Posterior cingulate gyrus (tissue), 11 donors: ENCODE measurements around the gene CXXC5.

Experiments
- DNase-seq, 10 donors: peaks; one replicate each; pipeline versions ENCODE4 v3.0.0 to v3.0.0-alpha.2; 2020 to 2021; ENCODE audit warnings: mixed read lengths in 3 of 10
- intact Hi-C: fragments of 100-400 bp; cut with DNase I; formaldehyde crosslinking; loops from one replicate; pipeline ENCODE4 v1.15.1; 2023

The CXXC5 gene

DNA sequence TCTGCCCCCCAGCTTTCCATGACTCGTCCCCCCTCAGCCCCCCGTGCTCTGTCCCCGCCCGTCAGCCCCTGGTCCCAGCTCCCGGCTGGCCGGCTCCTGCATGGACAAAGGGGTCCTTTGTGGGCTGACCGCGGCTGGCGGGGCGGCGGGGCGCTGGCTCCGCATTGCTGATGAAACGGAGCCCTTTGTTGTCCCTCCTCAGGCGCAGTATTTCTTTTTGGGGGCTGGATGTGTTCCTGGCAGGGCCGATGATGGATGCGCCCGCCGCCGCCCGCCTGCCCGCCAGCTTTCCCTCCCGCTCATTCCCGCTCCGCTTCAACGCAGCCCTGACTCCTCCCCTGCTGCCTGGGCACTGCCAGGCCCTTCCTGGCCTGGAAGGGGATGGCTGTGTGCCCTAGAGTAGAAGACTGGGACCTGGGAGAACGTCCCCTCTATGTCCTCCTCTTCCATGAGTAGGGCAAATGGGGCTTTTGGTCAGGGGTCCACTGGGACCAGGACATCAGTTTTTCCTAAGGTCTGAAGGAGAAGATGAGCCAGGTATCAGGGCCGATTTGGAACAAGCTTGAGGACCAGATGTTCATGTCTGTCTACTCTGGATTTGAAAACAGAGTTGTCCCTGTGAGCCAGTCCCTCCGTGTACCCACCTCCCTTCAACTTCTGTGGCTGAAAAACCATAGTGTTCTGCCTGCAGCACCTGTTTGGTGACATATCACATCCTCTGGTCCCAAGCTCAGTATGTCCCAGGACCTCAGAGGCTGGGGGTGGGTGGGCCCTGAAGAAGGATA is 29.0 kb downstream of the CXXC5 start:
- intact Hi-C loops: no loop called here
- DNase-seq: peak; percentile 84 to 98 (median 89)

DNA sequence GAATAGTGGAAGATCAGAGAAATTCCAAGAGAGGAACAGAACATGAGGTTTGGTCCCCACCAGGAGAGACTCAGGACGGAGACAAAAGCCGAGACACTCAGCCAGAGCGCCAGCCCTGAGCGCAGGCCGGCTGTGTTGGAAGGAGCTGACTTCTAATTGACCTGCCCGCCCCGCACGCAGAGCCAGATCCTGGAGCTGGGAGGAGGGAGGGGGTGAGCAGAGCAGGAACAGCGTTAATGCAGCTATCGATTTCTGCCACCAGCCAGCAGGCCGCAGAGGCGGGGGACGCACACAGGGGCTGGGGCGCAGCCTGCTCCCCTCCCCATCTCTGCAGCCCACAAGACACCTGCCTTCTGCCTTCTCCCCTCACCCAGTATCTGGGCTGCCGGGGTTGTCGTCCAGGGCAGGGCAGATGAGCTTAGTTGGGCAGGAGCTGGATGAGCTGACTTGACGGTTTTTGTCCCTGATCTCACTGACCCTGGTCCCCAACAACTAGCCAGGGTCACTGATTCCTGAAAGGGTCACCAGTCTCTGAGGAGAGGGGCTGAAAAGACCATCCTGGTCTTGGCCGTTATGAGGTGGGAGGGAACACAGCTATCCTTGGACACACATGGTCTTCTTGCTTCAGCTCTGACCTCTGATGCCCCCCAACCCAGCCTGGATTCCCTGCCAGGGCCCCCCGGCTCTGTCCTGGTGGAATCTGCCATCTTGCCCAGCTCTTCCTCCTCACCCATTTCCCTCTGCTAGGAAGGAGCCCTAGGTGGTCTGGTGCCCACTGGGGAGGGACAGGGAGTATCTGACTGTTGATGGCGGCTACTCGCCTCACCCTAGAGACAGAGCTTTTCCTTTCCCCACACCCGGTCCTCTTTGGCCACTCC is 29.8 kb downstream of the CXXC5 start:
- DNase-seq: no peak
- intact Hi-C loops: no loop called here

DNA sequence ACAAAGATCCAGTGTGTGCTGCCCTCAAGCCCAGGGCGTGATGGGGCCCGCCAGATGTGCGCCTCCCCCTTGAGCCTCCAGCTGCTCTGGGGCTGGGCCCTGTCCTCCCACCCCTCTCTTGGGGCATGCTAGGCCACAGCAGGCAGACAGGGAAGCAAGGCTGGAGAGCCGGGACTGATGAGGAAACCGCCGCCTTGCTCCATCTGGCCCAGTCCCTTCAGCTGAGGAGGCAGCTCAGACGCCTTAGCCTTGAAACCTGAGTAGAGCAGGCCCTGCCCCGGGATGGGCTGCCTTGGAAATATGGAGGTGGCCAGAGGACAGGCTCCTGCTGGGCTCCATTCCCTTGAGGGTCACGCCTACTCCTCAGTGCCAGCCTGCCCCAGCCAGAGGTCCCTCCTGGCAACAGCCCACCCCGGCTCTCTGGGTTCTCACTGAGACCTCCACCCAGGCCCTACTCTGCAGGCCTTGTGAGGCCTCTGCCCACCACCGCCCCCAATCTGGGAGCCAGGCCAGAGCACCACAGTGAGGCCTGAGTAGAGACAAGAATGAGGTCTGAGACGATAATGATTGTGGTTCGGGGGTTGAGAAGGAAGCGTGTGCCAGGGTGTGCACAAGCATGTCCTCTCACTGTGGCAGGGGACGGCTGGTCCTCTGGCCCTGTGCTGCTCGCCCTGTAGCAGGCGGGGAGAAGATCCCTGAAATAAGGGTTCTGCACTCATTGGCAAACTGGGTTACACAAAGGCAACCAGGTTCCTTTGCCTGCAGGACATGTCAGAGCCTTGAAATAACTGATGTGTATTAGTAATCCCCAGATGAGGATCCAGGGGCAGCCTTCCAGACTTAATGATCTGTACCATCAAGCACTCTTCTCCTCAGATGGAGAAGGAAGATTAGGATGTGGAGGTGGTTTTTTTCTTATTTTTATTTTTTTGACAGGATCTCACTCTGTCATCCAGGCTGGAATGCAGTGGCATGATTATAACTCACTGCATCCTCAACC is 30.9 kb downstream of the CXXC5 start:
- peak in 4 of 10 donors; percentile 63 to 94 (median 76) for DNase-seq
- intact Hi-C loops: no loop called here

DNA sequence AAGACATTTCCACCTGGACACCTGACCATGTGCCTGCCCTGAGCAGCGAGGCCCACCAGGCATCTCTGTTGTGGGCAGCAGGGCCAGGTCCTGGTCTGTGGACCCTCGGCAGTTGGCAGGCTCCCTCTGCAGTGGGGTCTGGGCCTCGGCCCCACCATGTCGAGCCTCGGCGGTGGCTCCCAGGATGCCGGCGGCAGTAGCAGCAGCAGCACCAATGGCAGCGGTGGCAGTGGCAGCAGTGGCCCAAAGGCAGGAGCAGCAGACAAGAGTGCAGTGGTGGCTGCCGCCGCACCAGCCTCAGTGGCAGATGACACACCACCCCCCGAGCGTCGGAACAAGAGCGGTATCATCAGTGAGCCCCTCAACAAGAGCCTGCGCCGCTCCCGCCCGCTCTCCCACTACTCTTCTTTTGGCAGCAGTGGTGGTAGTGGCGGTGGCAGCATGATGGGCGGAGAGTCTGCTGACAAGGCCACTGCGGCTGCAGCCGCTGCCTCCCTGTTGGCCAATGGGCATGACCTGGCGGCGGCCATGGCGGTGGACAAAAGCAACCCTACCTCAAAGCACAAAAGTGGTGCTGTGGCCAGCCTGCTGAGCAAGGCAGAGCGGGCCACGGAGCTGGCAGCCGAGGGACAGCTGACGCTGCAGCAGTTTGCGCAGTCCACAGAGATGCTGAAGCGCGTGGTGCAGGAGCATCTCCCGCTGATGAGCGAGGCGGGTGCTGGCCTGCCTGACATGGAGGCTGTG is 32.4 kb downstream of the CXXC5 start:
- peak in 1 of 10 donors; percentile 89 for DNase-seq
- intact Hi-C loops: no loop called here

DNA sequence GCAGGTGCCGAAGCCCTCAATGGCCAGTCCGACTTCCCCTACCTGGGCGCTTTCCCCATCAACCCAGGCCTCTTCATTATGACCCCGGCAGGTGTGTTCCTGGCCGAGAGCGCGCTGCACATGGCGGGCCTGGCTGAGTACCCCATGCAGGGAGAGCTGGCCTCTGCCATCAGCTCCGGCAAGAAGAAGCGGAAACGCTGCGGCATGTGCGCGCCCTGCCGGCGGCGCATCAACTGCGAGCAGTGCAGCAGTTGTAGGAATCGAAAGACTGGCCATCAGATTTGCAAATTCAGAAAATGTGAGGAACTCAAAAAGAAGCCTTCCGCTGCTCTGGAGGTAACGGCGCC is 32.9 kb downstream of the CXXC5 start:
- no peak for DNase-seq
- intact Hi-C loops: no loop called here

DNA sequence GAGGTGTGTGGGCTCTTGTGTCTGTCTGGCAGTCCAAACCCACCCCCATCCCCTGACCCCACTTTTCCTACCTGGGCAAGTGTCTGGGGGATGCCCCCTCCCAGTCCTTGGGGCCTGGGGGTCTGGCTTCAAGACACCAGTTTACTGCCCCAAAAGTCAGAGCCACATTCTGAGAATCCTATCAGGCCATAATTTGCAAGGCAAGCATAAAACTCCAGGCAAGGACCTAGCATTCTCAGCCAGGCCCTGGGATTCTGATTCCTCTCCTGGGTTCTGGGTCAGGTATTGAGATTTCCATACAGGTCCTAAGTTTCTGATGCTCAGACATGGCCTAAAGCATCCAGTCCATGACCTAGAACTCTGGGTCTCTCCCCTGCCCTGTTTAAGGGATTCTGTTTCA is 33.3 kb downstream of the CXXC5 start:
- intact Hi-C loops: no loop called here
- peak in 1 of 10 donors; percentile 75 for DNase-seq

DNA sequence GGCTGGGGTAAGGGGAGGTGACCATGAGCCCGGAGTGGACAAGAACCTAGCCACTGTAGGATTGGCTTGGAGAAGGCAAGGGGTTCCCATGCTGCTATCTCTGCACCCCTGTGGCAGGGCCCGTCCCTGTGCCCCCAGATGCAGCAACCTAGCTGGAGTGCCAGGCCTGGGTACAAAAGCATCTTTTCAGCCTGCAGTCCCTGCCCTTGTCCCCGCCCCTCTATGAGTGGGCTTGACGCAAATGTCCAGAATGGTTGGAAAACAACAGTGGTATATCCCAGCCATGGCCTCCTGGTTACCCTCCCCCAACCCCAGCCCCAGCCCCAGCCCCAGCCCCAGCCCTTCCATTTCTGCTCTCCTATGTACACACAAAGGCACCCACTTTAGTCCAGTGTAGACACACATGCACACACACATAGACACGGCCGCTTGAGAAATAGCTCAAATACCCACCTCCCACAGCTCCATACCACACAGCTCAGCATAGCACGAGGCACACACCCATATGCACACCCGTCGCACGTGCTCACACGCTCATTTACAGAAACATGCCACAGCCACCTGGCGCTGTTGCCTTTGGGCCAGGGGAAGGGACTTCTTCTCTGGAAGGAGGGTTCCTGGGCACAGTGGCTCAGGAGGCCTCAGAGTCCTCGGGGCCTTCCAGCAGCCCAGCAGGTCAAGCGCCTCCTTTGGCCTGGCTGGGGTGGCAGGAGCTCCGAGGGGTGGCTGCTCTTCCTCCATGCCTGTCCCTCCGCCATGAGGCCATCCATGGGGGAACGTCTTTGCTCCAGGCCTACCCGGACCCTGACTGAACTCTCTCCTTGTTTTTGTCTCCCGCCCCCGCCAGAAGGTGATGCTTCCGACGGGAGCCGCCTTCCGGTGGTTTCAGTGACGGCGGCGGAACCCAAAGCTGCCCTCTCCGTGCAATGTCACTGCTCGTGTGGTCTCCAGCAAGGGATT is 34.1 kb downstream of the CXXC5 start:
- intact Hi-C loops: no loop called here
- DNase-seq: peak in 6 of 10 donors; percentile 64 to 95 (median 76)

DNA sequence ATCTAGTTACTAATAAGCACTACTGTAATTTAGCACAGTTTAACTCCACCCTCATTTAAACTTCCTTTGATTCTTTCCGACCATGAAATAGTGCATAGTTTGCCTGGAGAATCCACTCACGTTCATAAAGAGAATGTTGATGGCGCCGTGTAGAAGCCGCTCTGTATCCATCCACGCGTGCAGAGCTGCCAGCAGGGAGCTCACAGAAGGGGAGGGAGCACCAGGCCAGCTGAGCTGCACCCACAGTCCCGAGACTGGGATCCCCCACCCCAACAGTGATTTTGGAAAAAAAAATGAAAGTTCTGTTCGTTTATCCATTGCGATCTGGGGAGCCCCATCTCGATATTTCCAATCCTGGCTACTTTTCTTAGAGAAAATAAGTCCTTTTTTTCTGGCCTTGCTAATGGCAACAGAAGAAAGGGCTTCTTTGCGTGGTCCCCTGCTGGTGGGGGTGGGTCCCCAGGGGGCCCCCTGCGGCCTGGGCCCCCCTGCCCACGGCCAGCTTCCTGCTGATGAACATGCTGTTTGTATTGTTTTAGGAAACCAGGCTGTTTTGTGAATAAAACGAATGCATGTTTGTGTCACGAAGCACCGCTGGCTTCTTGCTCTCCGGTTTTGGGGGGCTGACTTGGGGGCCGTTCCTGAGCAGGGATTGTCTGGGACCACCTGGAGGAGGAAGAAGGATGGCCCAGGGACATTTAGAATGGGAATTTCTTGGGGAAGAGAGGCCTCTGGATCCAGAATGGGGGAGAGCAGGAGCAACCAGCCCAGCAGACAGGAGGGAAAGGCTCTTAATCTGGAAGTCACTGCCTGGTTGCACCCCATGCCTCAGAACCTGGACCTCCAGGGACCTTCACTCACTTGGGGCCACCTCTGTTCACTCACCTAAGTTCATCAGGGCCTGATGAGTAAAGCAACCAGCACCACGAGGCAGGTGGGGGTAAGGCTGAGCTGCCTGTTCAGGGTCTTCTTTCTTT is 35.4 kb downstream of the CXXC5 start:
- intact Hi-C loops: no loop called here

DNA sequence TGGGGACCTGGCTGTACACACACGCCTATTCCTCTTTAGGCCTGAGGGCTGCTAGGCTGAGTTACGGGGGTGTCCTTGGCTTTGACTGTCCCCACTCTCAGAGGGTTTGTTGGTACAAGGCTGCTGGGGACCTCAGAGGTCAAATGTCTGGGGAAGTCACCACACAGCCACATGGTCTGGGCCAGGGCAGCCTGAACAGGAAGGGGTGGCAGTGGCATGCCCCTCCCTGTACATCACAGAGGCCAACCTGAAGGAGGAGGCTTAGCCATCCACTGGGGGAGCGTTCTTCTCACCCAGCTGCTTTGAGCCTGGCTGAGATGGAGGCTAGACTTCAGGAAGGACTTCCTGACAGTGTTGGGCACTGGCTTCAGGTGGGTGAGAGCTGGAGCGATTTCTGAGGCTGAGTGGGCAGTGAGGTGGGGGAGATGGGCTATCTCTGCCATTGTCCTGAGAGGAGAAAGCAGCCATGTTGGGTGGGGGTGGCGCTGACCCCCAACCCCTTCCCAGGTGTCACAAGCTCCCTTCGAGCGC is 36.3 kb downstream of the CXXC5 start:
- no peak for DNase-seq
- intact Hi-C loops: no loop called here

More for the DNA sequence above, 35.4 kb downstream of the CXXC5 start:
- DNase-seq: peak in 1 of 10 donors; percentile 87

DNA sequence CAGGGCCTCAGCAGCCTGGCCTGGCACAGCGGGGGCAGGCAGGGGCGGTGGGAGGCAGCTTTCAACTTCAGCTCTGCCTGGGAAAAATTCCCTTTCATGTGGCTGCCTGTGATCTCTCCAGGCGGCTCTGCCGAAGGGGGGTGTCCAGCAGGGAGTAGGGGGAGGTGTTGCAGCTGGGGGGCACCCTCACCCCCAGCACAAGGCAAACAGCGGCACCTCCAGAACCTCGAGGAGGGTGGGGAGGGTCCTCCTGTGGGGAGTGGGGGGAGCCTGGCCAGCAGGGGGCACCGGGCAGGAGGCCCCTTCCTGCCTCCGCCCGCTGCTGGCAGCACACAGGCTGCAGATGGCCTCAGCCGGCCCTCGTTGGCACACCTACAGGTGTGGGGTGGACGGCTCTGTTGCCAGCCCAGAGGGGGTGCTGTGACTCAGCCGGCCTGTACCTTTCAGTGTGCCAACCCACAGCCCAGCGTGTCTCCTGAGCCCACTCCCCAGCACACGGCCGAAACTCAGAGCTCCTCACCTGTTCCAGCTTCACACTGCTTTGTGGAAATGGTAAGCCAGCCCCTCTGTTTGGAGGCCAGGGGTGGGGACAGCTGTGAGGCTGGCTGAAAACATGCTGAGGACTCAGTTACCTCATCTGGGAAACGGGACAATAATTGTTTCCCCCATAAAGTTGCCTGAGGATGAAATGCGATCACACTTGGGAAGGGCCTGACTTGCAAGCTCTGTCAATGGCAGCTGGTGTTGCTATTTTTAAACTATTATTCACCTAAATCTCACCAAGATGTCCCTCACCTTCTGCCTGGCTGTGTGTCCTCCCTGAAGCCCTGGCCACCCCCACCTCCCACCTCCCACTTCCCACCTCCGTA is 37.0 kb downstream of the CXXC5 start:
- DNase-seq: peak in 4 of 10 donors; percentile 60 to 95 (median 75)
- intact Hi-C loops: no loop called here

DNA sequence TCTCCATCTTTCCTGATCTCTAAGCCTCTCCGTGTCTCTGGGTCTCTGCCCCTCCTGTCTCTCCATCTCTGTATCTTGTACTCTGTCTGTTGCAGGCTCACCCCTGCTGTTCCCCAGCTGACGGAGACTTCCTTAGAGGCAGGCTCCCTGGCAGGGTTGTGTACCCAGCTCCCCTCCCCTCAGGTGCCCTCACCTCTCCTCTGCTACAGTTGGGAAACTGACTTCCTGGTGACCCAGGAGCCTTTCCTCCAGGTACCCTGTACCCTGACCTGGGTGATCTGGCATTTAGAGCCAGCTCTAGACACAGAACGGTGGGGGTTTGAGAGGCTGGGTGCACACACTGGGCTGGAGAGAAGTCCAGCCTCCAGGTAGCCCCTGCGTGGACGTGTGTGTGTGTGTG is 37.7 kb downstream of the CXXC5 start:
- DNase-seq: peak in 1 of 10 donors; percentile 72
- intact Hi-C loops: no loop called here

DNA sequence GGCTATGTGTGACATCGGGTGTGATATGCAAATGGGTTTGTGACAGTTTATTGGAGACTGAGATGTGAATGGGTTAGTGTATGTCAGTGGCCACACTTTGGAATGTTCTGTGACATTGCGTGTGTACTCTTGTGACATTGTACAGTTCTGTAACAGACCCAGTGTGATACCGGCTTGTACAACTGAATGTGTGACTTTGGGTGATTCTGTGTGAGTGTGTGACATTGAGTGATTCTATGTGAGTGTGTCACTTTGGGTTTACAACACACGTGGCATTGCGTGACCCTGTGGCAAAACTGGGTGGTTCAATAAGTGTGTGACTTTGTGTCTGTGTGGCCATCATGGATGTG is 38.2 kb downstream of the CXXC5 start:
- intact Hi-C loops: no loop called here
- no peak for DNase-seq

DNA sequence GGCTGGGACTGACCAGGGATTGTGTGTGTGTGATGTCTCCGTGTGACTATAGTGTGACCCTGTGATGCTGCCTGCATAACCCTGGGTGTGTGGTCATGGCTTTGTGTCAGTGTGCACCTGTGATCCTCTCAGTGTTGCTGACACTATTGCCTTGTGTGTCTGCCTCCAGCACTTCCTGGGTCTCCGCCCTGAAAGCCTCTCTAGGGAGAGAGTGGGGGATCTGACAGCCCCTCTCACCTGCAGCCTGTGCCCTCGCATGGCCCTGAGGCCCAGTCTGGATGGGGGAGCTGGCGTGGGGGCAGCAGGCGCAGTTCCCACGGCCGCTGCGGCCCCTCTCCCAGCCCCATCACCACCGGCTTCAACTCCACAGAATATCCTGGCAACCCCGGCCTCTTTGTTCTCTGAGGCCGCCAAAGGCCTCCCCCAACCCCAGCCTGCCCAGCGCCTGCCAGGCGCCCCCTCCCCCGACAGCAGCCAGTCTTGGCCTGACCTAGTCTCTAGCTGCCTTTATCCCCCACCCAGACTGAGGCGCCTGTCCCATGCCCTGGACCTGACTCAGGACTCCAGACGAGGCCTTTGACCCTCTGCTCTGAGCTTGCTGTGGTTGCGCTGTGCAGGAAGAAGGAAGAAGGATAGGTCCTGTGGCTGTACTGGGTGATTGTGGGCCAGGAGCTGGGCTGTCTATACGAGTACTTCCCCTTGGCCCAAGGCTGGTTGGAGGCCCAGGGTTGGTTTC is 38.7 kb downstream of the CXXC5 start:
- intact Hi-C loops: no loop called here
- peak in 1 of 10 donors; percentile 82 for DNase-seq

DNA sequence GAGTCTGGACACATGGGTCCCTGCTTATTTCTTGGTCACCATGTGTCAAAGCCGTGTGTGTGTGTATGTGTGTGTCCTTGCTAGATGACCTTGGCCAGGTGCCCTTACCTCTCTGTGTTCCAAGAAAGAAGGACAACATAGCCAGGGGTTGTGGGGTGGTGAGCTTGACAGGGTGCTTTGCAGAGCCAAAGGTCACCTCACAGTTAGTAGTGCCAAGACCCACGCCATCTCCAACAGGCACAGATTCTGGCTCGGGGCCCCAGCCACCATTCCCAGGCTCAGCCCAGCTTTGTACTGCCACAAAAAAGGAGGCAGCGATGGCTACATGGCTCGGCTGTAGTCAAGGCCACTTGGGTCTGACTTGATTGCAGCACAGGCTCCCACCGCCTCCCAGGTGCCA is 39.5 kb downstream of the CXXC5 start:
- intact Hi-C loops: no loop called here
- DNase-seq: peak in 1 of 10 donors; percentile 78

DNA sequence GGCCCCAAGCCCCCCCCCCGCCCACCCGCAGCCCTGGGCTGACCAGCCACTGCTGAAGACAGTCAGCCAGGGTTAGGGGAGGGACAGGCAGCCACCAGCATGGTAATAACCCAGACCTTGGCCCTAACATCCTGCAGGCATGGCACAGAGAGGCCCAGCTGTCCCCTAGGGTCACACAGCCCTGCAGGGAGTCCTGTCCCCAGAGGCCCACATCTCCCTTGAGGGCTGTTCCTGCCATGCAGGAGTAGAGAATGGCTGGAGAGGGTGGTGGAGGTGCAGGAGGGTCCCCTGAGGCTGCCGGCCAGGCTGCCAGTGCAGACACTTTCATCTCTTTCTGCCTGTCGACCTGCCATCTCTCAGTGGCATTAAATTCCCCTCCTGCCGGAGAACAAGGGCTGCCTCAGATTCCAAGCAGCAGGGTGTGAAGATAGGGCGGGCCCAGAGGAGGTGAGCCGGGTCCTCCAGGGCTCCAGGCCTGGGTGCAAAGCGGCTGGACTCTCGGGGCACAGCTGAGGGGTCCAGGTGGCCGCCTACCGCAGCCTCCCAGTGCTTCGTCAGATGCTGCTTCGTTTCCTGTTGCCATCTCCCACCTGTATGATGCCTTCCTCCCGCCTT is 40.0 kb downstream of the CXXC5 start:
- intact Hi-C loops: no loop called here

More for the DNA sequence above, 40.0 kb downstream of the CXXC5 start:
- DNase-seq: peak in 1 of 10 donors; percentile 77
